GM04503 (cell line): ENCODE results near the gene ZNF277.
"Not testable (repeated sequence)": the region's sequence is repeated elsewhere in the genome, so short reads cannot be mapped to it uniquely, and the experiment has no call there.

Experiments
- DNase-seq: peaks from one replicate; pipeline ENCODE4 v3.0.0-alpha.2; 2012; ENCODE audit warnings: low read depth

The ZNF277 gene

GRCh38 chr7:112212571-112212970 lies 6.1 kb downstream of the ZNF277 start:
- no peak for DNase-seq

- DNase-seq = no peak
Measured at GRCh38 chr7:112213735-112214134, 7.2 kb downstream of the ZNF277 start.

GRCh38 chr7:112214268-112214667 lies 7.8 kb downstream of the ZNF277 start:
- DNase-seq = no peak

- DNase-seq = no peak
Measured at GRCh38 chr7:112214883-112215282, 8.4 kb downstream of the ZNF277 start.

GRCh38 chr7:112215787-112216186 lies 9.3 kb downstream of the ZNF277 start:
- no peak for DNase-seq

GRCh38 chr7:112220877-112221434 lies 14.5 kb downstream of the ZNF277 start:
- DNase-seq = no peak

GRCh38 chr7:112223310-112223709 lies 16.8 kb downstream of the ZNF277 start:
- no peak for DNase-seq

GRCh38 chr7:112224186-112224585 lies 17.7 kb downstream of the ZNF277 start:
- DNase-seq = no peak

- no peak for DNase-seq
Measured at GRCh38 chr7:112225006-112225405, 18.5 kb downstream of the ZNF277 start.

GRCh38 chr7:112226701-112227276 lies 20.3 kb downstream of the ZNF277 start:
- no peak for DNase-seq

- no peak for DNase-seq
Measured at GRCh38 chr7:112228632-112229031, 22.1 kb downstream of the ZNF277 start.

- DNase-seq = no peak
Measured at GRCh38 chr7:112232212-112232978, 25.9 kb downstream of the ZNF277 start.

- DNase-seq = no peak
Measured at GRCh38 chr7:112233048-112233697, 26.7 kb downstream of the ZNF277 start.

GRCh38 chr7:112234147-112234546 lies 27.7 kb downstream of the ZNF277 start:
- DNase-seq = no peak

- no peak for DNase-seq
Measured at GRCh38 chr7:112236597-112236996, 30.1 kb downstream of the ZNF277 start.

GRCh38 chr7:112238330-112238729 lies 31.8 kb downstream of the ZNF277 start:
- no peak for DNase-seq

- DNase-seq = no peak
Measured at GRCh38 chr7:112238852-112239610, 32.5 kb downstream of the ZNF277 start.

GRCh38 chr7:112248598-112248997 lies 42.1 kb downstream of the ZNF277 start:
- no peak for DNase-seq

- DNase-seq = not testable (repeated sequence)
Measured at GRCh38 chr7:112249967-112250366, 43.5 kb downstream of the ZNF277 start.

GRCh38 chr7:112252141-112252540 lies 45.6 kb downstream of the ZNF277 start:
- DNase-seq = no peak

- DNase-seq = no peak
Measured at GRCh38 chr7:112252691-112253090, 46.2 kb downstream of the ZNF277 start.

GRCh38 chr7:112254156-112254555 lies 47.7 kb downstream of the ZNF277 start:
- DNase-seq = no peak
